22Rv1 (cell line): ENCODE results near the gene RNF114.

Experiments
- ZFX ChIP-seq: fragments of 450-650 bp; IDR thresholded peaks from 2 replicates; pipeline ENCODE4 v1.6.1; 2017; ENCODE audit warnings: antibody characterized with exemption, borderline replicate concordance
- TF ChIP-seq, protein P1 (sequence below): fragments of 450-650 bp; IDR thresholded peaks from 2 replicates; pipeline ENCODE4 v1.5.1; 2017; ENCODE audit warnings: mild to moderate bottlenecking

DNA sequence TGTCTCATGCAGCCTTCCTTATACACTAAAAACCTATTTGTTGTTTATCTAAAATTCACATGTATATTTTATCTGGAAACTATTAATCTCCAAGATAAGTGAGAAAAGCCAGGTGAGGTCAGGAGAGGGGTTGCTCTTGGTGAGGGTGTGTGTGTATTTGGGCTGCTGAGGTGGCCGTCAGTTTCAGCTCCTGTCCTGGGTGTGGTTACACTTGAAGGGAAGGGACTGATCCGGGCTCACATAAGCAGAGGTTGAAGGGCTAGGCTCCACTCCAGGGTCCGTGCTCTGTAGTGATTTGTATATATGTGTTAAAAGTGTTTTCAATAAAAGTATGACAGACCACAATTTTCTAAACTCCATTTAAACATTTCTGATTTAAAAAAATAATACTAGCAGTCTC lies 33.0 kb downstream of the RNF114 start:
- TF ChIP-seq, protein P1, sequence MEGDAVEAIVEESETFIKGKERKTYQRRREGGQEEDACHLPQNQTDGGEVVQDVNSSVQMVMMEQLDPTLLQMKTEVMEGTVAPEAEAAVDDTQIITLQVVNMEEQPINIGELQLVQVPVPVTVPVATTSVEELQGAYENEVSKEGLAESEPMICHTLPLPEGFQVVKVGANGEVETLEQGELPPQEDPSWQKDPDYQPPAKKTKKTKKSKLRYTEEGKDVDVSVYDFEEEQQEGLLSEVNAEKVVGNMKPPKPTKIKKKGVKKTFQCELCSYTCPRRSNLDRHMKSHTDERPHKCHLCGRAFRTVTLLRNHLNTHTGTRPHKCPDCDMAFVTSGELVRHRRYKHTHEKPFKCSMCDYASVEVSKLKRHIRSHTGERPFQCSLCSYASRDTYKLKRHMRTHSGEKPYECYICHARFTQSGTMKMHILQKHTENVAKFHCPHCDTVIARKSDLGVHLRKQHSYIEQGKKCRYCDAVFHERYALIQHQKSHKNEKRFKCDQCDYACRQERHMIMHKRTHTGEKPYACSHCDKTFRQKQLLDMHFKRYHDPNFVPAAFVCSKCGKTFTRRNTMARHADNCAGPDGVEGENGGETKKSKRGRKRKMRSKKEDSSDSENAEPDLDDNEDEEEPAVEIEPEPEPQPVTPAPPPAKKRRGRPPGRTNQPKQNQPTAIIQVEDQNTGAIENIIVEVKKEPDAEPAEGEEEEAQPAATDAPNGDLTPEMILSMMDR = no peak
- TF ChIP-seq ZFX = no peak
